Stimulated activated effector memory CD8-positive, alpha-beta T cell treated with anti-CD3 and anti-CD28 coated beads, Interleukin-12 subunit alpha, Interleukin-12 subunit beta, amount 100 ng/mL, for 72 hours (primary cell): ENCODE measurements around the gene EPOP.
A peak's percentile ranks its signal among the peaks of the same experiment; 100 is the strongest.
"Not testable (repeated sequence)": the region's sequence is repeated elsewhere in the genome, so short reads cannot be mapped to it uniquely, and the experiment has no call there.

Experiments used
- ATAC-seq: fragments of 150-1000 bp; cut with Tn5 transposase; 2 replicates; pipeline ENCODE4 v1.10.0; 2021
- DNase-seq, 2 donors: peaks; one replicate each; pipeline ENCODE4 v3.0.0; 2021 to 2022; ENCODE audit warnings: low spot score in 2 of 2
- H3K27ac Mint-ChIP-seq: one replicate; pipeline ENCODE4 v1.8.0; 2022; ENCODE audit warnings: mild to moderate bottlenecking, mixed read lengths
- H3K36me3 Mint-ChIP-seq: one replicate; pipeline ENCODE4 v1.8.0; 2022; ENCODE audit warnings: mild to moderate bottlenecking, mixed read lengths
- H3K4me1 Mint-ChIP-seq: one replicate; pipeline ENCODE4 v1.8.0; 2022; ENCODE audit warnings: mixed read lengths
- H3K4me3 Mint-ChIP-seq: one replicate; pipeline ENCODE4 v1.8.0; 2022; ENCODE audit warnings: mild to moderate bottlenecking, mixed read lengths
- H3K9me3 Mint-ChIP-seq: one replicate; pipeline ENCODE4 v1.8.0; 2022; ENCODE audit warnings: mixed read lengths

EPOP gene

DNA sequence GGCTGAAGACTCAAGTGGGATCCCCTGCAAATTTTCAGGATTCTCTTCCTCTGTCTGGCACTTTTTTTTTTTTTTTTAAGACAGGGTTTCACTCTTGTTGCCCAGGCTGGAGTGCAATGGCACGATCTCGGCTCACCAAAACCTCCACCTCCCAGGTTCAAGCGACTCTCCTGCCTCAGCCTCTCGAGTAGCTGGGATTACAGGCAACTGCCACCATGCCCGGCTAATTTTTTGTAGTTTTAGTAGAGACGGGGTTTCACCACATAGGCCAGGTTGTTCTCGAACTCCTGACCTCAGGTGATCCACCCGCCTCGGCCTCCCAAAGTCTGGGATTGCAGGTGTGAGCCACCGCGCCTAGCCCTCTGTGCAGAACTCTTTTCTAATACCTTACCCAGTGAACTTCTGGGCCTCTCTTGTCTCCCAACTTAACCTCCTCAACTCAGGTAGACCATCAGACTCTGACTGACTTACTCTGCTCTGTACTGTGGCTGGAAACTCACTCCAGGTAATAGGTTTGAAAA is 24.0 kb downstream of the EPOP start:
- not testable (repeated sequence) for H3K9me3 Mint-ChIP-seq, H3K4me3 Mint-ChIP-seq, DNase-seq, H3K27ac Mint-ChIP-seq, ATAC-seq, H3K36me3 Mint-ChIP-seq
- H3K4me1 Mint-ChIP-seq, result peaks cover 14% of the 10 kb centered on the region

DNA sequence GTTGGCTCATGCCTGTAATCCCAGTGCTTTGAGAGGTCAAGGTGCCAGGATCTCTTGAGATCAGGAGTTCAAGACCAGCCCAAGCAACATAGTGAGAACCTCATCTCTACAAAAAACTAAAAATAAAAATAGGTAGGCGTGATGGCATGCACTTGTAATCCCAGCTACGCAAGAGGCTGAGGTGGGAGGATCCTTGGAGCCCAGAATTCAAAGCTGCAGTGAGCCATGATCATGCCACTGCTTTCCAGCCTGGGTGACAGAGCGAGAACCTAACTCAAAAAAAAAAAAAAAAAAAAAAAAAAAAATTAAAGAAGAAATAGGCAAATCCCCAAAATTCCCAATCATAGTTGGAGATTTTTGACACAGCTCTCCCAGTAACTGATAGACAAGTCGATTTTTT is 36.8 kb downstream of the EPOP start:
- Mint-ChIP-seq H3K9me3 (no peaks in the 10 kb centered on the region), H3K4me1 (no peaks in the 10 kb centered on the region), H3K27ac (no peak overlapping the region), H3K36me3 (no peaks in the 10 kb centered on the region), H3K4me3 (no peak overlapping the region)
- ATAC-seq, result no peak
- no peak for DNase-seq

DNA sequence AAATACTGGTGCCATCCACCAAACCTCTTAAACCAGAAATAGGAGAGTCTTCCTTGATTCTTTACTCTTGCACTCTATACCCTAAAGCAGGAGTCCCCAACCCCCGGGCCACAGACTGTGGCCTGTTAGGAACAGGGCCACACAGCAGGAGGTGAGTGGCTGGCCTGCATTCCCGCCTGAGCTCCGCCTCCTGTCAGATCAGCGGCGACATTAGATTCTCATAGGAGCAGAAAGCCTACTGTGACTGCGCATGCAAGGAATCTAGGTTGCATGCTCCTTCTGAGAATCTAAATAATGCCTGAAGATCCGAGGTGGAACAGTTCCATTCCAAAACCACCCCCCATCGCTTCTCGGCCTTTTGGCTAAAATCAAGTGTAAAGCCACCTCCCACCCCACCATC is 38.7 kb downstream of the EPOP start:
- Mint-ChIP-seq H3K36me3 (no peaks in the 10 kb centered on the region), H3K4me1 (no peaks in the 10 kb centered on the region), H3K4me3 (no peak overlapping the region), H3K9me3 (no peaks in the 10 kb centered on the region), H3K27ac (no peak overlapping the region)
- ATAC-seq (no peak), DNase-seq (no peak)

DNA sequence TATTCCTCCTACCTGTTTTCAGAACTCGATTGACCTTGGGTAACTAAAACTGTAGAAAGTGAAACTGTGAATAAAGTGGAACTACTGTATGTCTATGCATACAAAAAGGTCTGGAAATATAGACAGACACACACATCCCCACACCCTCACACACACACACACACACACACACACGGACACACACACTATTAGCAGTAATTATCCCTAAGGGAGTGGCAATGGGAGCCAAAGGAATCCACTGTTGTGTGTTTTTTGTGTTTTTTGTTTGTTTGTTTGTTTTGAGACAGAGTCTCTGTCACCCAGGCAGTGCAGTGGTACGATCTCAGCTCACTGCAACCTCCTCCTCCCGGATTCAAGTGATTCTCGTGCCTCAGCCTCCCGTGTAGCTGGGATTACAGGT is 42.4 kb downstream of the EPOP start:
- H3K4me1 Mint-ChIP-seq, result no peaks in the 10 kb centered on the region
- no peak overlapping the region for H3K4me3 Mint-ChIP-seq
- H3K9me3 Mint-ChIP-seq, result no peaks in the 10 kb centered on the region
- ATAC-seq (no peak), DNase-seq (no peak)
- no peak overlapping the region for H3K27ac Mint-ChIP-seq
- no peaks in the 10 kb centered on the region for H3K36me3 Mint-ChIP-seq

DNA sequence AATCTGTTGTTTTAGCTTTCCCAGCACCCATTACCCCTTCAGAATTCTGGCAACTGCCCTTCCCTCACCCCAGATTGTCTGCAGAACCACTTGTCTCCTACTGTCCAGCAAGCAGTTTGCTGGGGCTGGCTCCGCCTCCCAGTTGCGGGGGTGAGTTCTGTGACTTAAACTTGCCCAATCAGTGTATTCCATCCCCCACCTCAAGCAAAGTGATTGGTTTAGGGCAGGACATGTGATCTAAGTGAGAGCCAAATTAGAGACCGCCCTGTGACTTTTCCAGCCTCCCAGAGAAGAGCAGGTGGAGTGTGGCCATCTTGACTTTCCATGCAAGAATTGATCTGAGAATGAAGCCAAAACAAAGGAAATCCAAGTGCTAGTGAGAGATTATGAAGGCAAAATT is 46.3 kb downstream of the EPOP start:
- no peaks in the 10 kb centered on the region for H3K9me3 Mint-ChIP-seq
- DNase-seq, result no peak
- H3K27ac Mint-ChIP-seq, result no peak overlapping the region
- H3K36me3 Mint-ChIP-seq, result no peaks in the 10 kb centered on the region
- ATAC-seq, result no peak
- H3K4me1 Mint-ChIP-seq, result peaks cover 11% of the 10 kb centered on the region
- H3K4me3 Mint-ChIP-seq, result no peak overlapping the region

DNA sequence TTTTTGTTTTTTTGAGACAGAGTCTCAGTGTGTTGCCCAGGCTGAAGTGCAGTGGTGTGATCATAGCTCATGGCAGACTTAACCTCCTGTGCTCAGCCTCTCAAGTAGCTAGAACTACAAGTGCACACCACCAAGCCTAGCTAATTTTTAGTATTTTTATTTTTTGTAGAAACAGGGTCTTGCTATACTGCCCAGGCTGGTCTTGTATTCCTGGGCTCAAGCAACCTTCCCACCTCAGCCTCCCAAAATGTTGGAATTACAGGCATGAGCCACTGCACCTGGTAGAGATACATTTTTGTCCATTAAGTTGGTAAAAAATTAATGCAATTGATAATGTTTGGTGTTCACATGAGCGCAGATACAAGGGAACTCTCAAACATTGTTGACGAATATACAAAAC is 46.8 kb downstream of the EPOP start:
- ATAC-seq, result no peak
- no peak overlapping the region for H3K27ac Mint-ChIP-seq
- peaks cover 11% of the 10 kb centered on the region for H3K4me1 Mint-ChIP-seq
- H3K4me3 Mint-ChIP-seq, result no peak overlapping the region
- no peaks in the 10 kb centered on the region for H3K36me3 Mint-ChIP-seq
- no peaks in the 10 kb centered on the region for H3K9me3 Mint-ChIP-seq
- no peak for DNase-seq

DNA sequence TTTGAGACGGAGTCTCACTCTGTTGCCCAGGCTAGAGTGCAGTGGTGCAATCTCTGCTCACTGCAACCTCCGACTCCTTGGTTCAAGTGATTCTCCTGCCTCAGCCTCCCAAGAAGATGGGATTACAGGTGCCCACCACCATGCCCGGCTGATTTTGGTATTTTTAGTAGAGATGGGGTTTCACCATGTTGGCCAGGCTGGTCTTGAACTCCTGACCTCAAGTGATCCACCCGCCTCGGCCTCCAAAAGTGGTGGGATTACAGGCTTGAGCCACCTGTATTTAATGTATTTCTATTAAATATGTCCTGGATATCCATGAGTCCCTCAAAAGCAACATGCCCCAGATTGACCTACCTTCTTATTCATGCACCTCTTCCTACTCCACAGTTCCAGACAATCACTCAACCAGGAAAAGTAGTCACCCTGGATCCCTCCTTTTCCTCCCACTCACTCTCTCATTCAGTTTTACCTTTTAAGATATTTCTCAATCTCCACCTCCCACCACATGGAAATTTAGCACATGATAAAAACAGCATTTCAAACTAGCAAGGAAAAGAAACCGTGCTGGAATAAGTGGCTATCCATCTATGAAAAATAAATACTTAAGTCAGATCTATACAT is 48.0 kb downstream of the EPOP start:
- DNase-seq, ATAC-seq, H3K4me3 Mint-ChIP-seq, H3K27ac Mint-ChIP-seq, H3K36me3 Mint-ChIP-seq, H3K9me3 Mint-ChIP-seq: not testable (repeated sequence)
- H3K4me1 Mint-ChIP-seq, result peaks cover 11% of the 10 kb centered on the region

DNA sequence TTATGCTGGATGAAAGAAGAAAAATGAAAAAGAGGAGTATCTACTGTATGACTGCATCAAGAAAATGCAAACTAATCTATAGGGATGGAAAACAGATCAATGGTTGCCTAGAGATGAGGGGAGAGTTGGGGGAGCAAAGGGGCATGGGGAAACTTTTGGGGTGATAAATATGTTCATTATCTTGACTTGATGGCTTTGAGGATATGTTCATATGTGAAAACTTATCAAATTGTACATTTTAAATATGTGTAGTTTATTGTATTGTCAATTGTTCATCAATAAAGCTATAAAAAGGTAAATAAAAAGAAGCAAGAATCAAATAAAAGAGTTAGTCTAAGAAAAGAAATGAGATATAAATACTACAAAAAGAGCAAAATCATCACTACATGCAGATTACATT is 49.3 kb downstream of the EPOP start:
- no peaks in the 10 kb centered on the region for H3K36me3 Mint-ChIP-seq
- peaks cover 11% of the 10 kb centered on the region for H3K4me1 Mint-ChIP-seq
- no peak for ATAC-seq
- H3K4me3 Mint-ChIP-seq, result peak overlapping the region; percentile 37
- no peak overlapping the region for H3K27ac Mint-ChIP-seq
- no peaks in the 10 kb centered on the region for H3K9me3 Mint-ChIP-seq
- no peak for DNase-seq

DNA sequence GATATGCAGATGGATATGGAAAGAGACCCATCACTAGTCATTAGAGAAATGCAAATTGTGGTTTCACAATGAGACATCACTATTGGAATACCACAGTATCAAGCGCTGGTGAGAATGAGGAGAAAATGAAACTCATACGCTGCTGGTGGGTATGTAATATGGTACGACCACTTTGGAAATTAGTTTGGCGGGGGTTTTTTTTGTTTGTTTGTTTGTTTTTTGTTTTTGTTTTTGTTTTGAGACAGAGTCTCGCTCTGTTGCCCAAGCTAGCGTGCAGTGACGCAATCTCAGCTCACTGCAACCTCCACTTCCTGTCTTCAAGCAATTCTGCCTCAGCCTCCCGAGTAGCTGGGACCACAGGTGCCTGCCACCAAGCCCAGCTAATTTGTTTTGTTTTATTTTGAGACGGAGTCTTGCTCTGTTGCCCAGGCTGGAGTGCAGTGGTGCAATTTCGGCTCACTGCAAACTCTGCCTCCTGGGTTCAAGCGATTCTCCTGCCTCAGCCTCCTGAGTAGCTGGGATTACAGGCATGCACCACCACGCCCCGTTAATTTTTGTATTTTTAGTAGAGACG is 49.9 kb downstream of the EPOP start:
- H3K9me3 Mint-ChIP-seq, H3K27ac Mint-ChIP-seq, DNase-seq, H3K36me3 Mint-ChIP-seq: not testable (repeated sequence)
- Mint-ChIP-seq H3K4me1 (peaks cover 11% of the 10 kb centered on the region), H3K4me3 (peak overlapping the region; percentile 37)
- ATAC-seq, result peak; percentile 93
